IMR-90 (cell line): ENCODE measurements around the gene DIAPH2. TPM values are rescaled to one million over a fixed set of nuclear protein-coding genes. Genes with fewer than 3 reads are reported as not detected.

Source experiments
- ATAC-seq: fragments of 200-7000 bp; cut with Tn5 transposase; 2 replicates; pipeline ENCODE4 v1.9.1; 2020; ENCODE audit warnings: low read depth, mild to moderate bottlenecking, moderate library complexity
- BruUV-seq: library from RNA; stranded (reverse); fragments of 400-500 nt; replicated peaks from 2 replicates; lab custom pipeline; 2021; lab: Mats Ljungman, UMichigan
- CTCF ChIA-PET: fragments of 300-600 bp; formaldehyde crosslinking; extraction: SDS; loops from one replicate; lab custom pipeline; 2021; ENCODE audit warnings: antibody characterized with exemption; lab: Yijun Ruan, JAX
- POLR2A ChIA-PET: fragments of 300-600 bp; sonication (Branson Sonifier 250); formaldehyde crosslinking; loops from one replicate; lab custom pipeline; 2022; ENCODE audit warnings: antibody characterized with exemption; ENCODE audit not compliant: unreplicated experiment; lab: Charles Lee
- DNase-seq: peaks from one replicate; pipeline ENCODE4 v3.0.0; 2013
- H2AFZ ChIP-seq: replicated peaks from 2 replicates; pipeline ENCODE3; 2013; ENCODE audit warnings: low read length, mild to moderate bottlenecking; ENCODE audit not compliant: poor library complexity
- H2AK5ac ChIP-seq: 2 replicates; pipeline ENCODE4 v1.6.1; 2013; ENCODE audit warnings: low read depth, low read length, inconsistent platforms
- H2AK9ac ChIP-seq: replicated peaks from 2 replicates; pipeline ENCODE3; 2013; ENCODE audit warnings: mild to moderate bottlenecking, low read depth, low read length, moderate library complexity; ENCODE audit not compliant: poor library complexity
- H2BK120ac ChIP-seq: 2 replicates; pipeline ENCODE4 v1.6.1; 2013; ENCODE audit warnings: low read depth, low read length, inconsistent platforms
- H2BK15ac ChIP-seq: 3 replicates; pipeline ENCODE4 v1.6.1; 2013; ENCODE audit warnings: low read depth, low read length, inconsistent platforms
- H2BK20ac ChIP-seq: 2 replicates; pipeline ENCODE4 v1.6.1; 2013; ENCODE audit warnings: low read depth, mild to moderate bottlenecking, inconsistent platforms, low read length, moderate library complexity
- H2BK5ac ChIP-seq: 2 replicates; pipeline ENCODE4 v1.6.1; 2013; ENCODE audit warnings: mild to moderate bottlenecking, low read depth, low read length, inconsistent platforms; ENCODE audit not compliant: poor library complexity, severe bottlenecking
- H3K14ac ChIP-seq: replicated peaks from 2 replicates; pipeline ENCODE4 v1.6.1; 2013; ENCODE audit warnings: low read depth, low read length, inconsistent platforms
- H3K18ac ChIP-seq: 2 replicates; pipeline ENCODE4 v1.6.1; 2013; ENCODE audit warnings: low read depth, low read length, control low read depth
- H3K23ac ChIP-seq: 2 replicates; pipeline ENCODE4 v1.6.1; 2013; ENCODE audit warnings: low read depth, low read length, inconsistent platforms
- H3K27ac ChIP-seq: 2 replicates; pipeline ENCODE4 v1.5.1; 2013; ENCODE audit warnings: mild to moderate bottlenecking, control low read depth, low read length; ENCODE audit not compliant: insufficient read depth
- H3K27me3 ChIP-seq: 2 replicates; pipeline ENCODE4 v1.6.1; 2013; ENCODE audit warnings: low read length; ENCODE audit not compliant: control insufficient read depth, insufficient read depth
- H3K36me3 ChIP-seq: 2 replicates; pipeline ENCODE4 v1.6.1; 2013; ENCODE audit warnings: low read length, mixed read lengths; ENCODE audit not compliant: control insufficient read depth, insufficient read depth
- H3K4ac ChIP-seq: 2 replicates; pipeline ENCODE4 v1.6.1; 2013; ENCODE audit warnings: low read depth, low read length, inconsistent platforms
- H3K4me1 ChIP-seq: 2 replicates; pipeline ENCODE4 v1.6.1; 2013; ENCODE audit warnings: low read length, mixed read lengths; ENCODE audit not compliant: control insufficient read depth, insufficient read depth
- H3K4me2 ChIP-seq: 2 replicates; pipeline ENCODE4 v1.6.1; 2013; ENCODE audit warnings: low read depth, mild to moderate bottlenecking, control low read depth, low read length, moderate library complexity
- H3K4me3 ChIP-seq: 2 replicates; pipeline ENCODE4 v1.5.1; 2013; ENCODE audit warnings: low read depth, mild to moderate bottlenecking, control low read depth, low read length, moderate library complexity; ENCODE audit not compliant: insufficient read depth
- H3K56ac ChIP-seq: 2 replicates; pipeline ENCODE4 v1.6.1; 2013; ENCODE audit warnings: low read length, inconsistent platforms; ENCODE audit not compliant: insufficient read depth; ENCODE audit errors: extremely low read depth
- H3K79me1 ChIP-seq, 2 experiments: 2 replicates each; pipeline ENCODE4 v1.6.1; 2013; ENCODE audit warnings: low read length in 2 of 2, inconsistent platforms in 1 of 2, low read depth in 1 of 2
- H3K9ac ChIP-seq: 2 replicates; pipeline ENCODE4 v1.6.1; 2013; ENCODE audit warnings: low read depth, low read length, control low read depth
- H3K9me1 ChIP-seq: 2 replicates; pipeline ENCODE4 v1.6.1; 2013; ENCODE audit warnings: low read length, inconsistent platforms; ENCODE audit not compliant: insufficient read depth
- H3K9me3 ChIP-seq: 2 replicates; pipeline ENCODE4 v1.6.1; 2013; ENCODE audit warnings: low read length; ENCODE audit not compliant: control insufficient read depth, insufficient read depth
- H4K20me1 ChIP-seq: 2 replicates; pipeline ENCODE4 v1.6.1; 2013; ENCODE audit warnings: low read length, inconsistent platforms; ENCODE audit not compliant: insufficient read depth
- H4K5ac ChIP-seq: 2 replicates; pipeline ENCODE4 v1.6.1; 2013; ENCODE audit warnings: mild to moderate bottlenecking, low read depth, low read length, control low read depth
- H4K8ac ChIP-seq, 2 experiments: 2 replicates each; pipeline ENCODE4 v1.6.1; 2013; ENCODE audit warnings: low read depth in 2 of 2, low read length in 2 of 2, control low read depth in 1 of 2, inconsistent platforms in 1 of 2
- H4K91ac ChIP-seq: 2 replicates; pipeline ENCODE4 v1.6.1; 2013; ENCODE audit warnings: low read depth, low read length, inconsistent platforms; ENCODE audit not compliant: insufficient read depth
- BHLHE40 ChIP-seq: fragments of 150-350 bp; IDR thresholded peaks from 2 replicates; pipeline ENCODE4 v1.6.1; 2016; ENCODE audit warnings: mild to moderate bottlenecking, low read depth, low read length
- CEBPB ChIP-seq: IDR thresholded peaks from 2 replicates; pipeline ENCODE4 v1.6.1; 2012; ENCODE audit warnings: low read depth, low read length, improper control_type of control experiment
- CHD1 ChIP-seq: IDR thresholded peaks from 2 replicates; pipeline ENCODE4 v1.6.1; 2012; ENCODE audit warnings: low read depth, low read length, improper control_type of control experiment
- CTCF ChIP-seq: conservative IDR thresholded peaks from 2 replicates; pipeline ENCODE4 v1.5.1; 2012; ENCODE audit warnings: mild to moderate bottlenecking, low read depth, low read length, improper control_type of control experiment
- ELK1 ChIP-seq: fragments of 150-350 bp; IDR thresholded peaks from 2 replicates; pipeline ENCODE4 v1.6.1; 2016; ENCODE audit warnings: low read depth, mild to moderate bottlenecking, low read length, moderate library complexity, borderline replicate concordance
- FOS ChIP-seq: fragments of 150-350 bp; IDR thresholded peaks from 2 replicates; pipeline ENCODE4 v1.6.1; 2016; ENCODE audit warnings: low read depth, low read length
- MAFK ChIP-seq: IDR thresholded peaks from 2 replicates; pipeline ENCODE4 v1.6.1; 2012; ENCODE audit warnings: low read depth, low read length, improper control_type of control experiment
- MAZ ChIP-seq: IDR thresholded peaks from 2 replicates; pipeline ENCODE4 v1.6.1; 2012; ENCODE audit warnings: low read depth, mild to moderate bottlenecking, low read length, improper control_type of control experiment, moderate library complexity, borderline replicate concordance
- MXI1 ChIP-seq: IDR thresholded peaks from 2 replicates; pipeline ENCODE4 v1.6.1; 2012; ENCODE audit warnings: low read depth, mild to moderate bottlenecking, low read length, moderate library complexity, borderline replicate concordance
- NFE2L2 ChIP-seq: fragments of 150-350 bp; IDR thresholded peaks from 2 replicates; pipeline ENCODE4 v1.6.1; 2016; ENCODE audit warnings: low read depth, mild to moderate bottlenecking, low read length
- POLR2A ChIP-seq: IDR thresholded peaks from 2 replicates; pipeline ENCODE4 v1.6.1; 2012; ENCODE audit warnings: mild to moderate bottlenecking, low read depth, low read length
- RAD21 ChIP-seq: IDR thresholded peaks from 2 replicates; pipeline ENCODE4 v1.6.1; 2012; ENCODE audit warnings: low read length, improper control_type of control experiment
- RCOR1 ChIP-seq: IDR thresholded peaks from 2 replicates; pipeline ENCODE4 v1.6.1; 2012; ENCODE audit warnings: mild to moderate bottlenecking, low read length, improper control_type of control experiment; ENCODE audit not compliant: insufficient replicate concordance
- RFX5 ChIP-seq: IDR thresholded peaks from 2 replicates; pipeline ENCODE4 v1.8.0; 2012; ENCODE audit warnings: low read depth, mild to moderate bottlenecking, low read length, moderate library complexity
- SMC3 ChIP-seq: fragments of 150-350 bp; IDR thresholded peaks from 2 replicates; pipeline ENCODE4 v1.6.1; 2016; ENCODE audit warnings: low read depth, mild to moderate bottlenecking, antibody characterized with exemption, low read length, moderate library complexity
- USF2 ChIP-seq: fragments of 150-350 bp; IDR thresholded peaks from 2 replicates; pipeline ENCODE4 v1.6.1; 2017; ENCODE audit warnings: mild to moderate bottlenecking, antibody characterized with exemption, low read length, low read depth
- WGBS, 2 experiments: methylation state at CpG; one replicate each; pipeline versions ENCODE4 v1.1.5 to v1.1.7; 2013; ENCODE audit warnings: missing lambda C conversion rate in 2 of 2; ENCODE audit not compliant: insufficient read length in 1 of 2; ENCODE audit errors: extremely low coverage in 2 of 2; 5-methylcytosine and 5-hydroxymethylcytosine counted together
- dilution Hi-C: fragments of 300-500 bp; cut with HindIII; formaldehyde crosslinking; loops from one replicate; pipeline ENCODE4 v1.14.3; 2018; ENCODE audit warnings: low sequenced_read_pairs; ENCODE audit not compliant: unreplicated experiment
- in situ Hi-C: fragments of 300-500 bp; cut with MboI; formaldehyde crosslinking; loops from 3 replicates; pipeline ENCODE4 v1.14.3; 2019; ENCODE audit warnings: low sequenced_read_pairs, inconsistent platforms, mixed read lengths
- intact Hi-C: fragments of 100-400 bp; cut with micrococcal nuclease; formaldehyde crosslinking; loops from 2 replicates; pipeline ENCODE4 v1.10.0; 2022
- polyA plus RNA-seq, 3 experiments: library from polyadenylated mRNA; depleted of rRNA; stranded (reverse); fragments of >200 nt; gene quantifications; 2 replicates each; pipeline ENCODE4 v1.2.3, GENCODE V29; 2012; ENCODE audit warnings: low replicate concordance in 1 of 3
- total RNA-seq: library from RNA; depleted of rRNA; stranded (reverse); fragments of >200 nt; gene quantifications from 2 replicates; pipeline ENCODE4 v1.2.3, GENCODE V29; 2012

The DIAPH2 gene
- total and polyA plus RNA-seq, 2 of the 4 experiments (the other 2 are of a cell fraction), result 3.6 to 19.9 TPM

- Histone ChIP-seq H3K9me1 (no peaks in the 10 kb centered on the region), H3K4me2 (no peak overlapping the region), H2AFZ (no peak overlapping the region), H2AK5ac (no peak overlapping the region), H2BK20ac (no peak overlapping the region), H3K23ac (no peak overlapping the region), H4K8ac (no peak overlapping the region), H3K9me3 (no peaks in the 10 kb centered on the region), H2BK5ac (no peak overlapping the region), H3K9ac (no peak overlapping the region), H3K56ac (no peak overlapping the region), H4K5ac (no peak overlapping the region), H3K27ac (no peak overlapping the region), H3K79me1 (no peaks in the 10 kb centered on the region), H2BK15ac (no peak overlapping the region), H4K20me1 (no peaks in the 10 kb centered on the region), H2AK9ac (no peak overlapping the region), H3K4ac (no peak overlapping the region), H3K36me3 (no peaks in the 10 kb centered on the region), H3K18ac (no peak overlapping the region), H4K91ac (no peak overlapping the region), H3K14ac (no peak overlapping the region), H3K4me1 (no peaks in the 10 kb centered on the region), H3K27me3 (no peaks in the 10 kb centered on the region), H3K4me3 (no peak overlapping the region), H2BK120ac (no peak overlapping the region)
- POLR2A ChIA-PET, result no interaction called here
- intact Hi-C loops (no loop called here), in situ Hi-C loops (no loop called here), dilution Hi-C loops (no loop called here)
- no TSS peak for BruUV-seq
- no peak for TF ChIP-seq BHLHE40
- TF ChIP-seq RAD21, result no peak
- no peak for TF ChIP-seq POLR2A
- TF ChIP-seq RFX5, result no peak
- TF ChIP-seq MAZ, result no peak
- no peak for TF ChIP-seq MXI1
- no peak for TF ChIP-seq RCOR1
- no peak for TF ChIP-seq CHD1
- TF ChIP-seq ELK1, result no peak
- no peak for TF ChIP-seq FOS
- TF ChIP-seq CTCF, result no peak
- no peak for TF ChIP-seq MAFK
- no peak for TF ChIP-seq CEBPB
- no peak for TF ChIP-seq NFE2L2
- no peak for TF ChIP-seq USF2
- no peak for TF ChIP-seq SMC3
- no peak for ATAC-seq
- DNase-seq, result no peak
- WGBS, 2 experiments, result no CpG with 5 or more reads among the region's 3 CpGs
- CTCF ChIA-PET, result no interaction called here
Observed at GRCh38 chrX:97474933-97475332, 790.3 kb downstream of the DIAPH2 start.
